Measurements from ENCODE around the gene CFTR.

DNA sequence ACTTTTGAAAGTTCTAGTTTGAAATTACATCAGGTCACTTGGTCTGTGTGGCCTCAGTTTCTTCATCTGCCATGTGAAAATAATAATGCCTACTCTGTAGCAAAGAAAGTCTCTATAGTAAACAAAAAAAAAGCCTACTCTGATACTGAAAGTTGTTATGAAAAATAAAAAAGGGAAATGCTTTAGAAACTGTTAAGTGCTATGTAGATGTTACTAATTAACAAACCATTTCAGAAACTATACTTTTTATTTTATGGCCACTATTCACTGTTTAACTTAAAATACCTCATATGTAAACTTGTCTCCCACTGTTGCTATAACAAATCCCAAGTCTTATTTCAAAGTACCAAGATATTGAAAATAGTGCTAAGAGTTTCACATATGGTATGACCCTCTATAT, 50.6 kb downstream of the CFTR start:
- TF ChIP-seq, protein P1, sequence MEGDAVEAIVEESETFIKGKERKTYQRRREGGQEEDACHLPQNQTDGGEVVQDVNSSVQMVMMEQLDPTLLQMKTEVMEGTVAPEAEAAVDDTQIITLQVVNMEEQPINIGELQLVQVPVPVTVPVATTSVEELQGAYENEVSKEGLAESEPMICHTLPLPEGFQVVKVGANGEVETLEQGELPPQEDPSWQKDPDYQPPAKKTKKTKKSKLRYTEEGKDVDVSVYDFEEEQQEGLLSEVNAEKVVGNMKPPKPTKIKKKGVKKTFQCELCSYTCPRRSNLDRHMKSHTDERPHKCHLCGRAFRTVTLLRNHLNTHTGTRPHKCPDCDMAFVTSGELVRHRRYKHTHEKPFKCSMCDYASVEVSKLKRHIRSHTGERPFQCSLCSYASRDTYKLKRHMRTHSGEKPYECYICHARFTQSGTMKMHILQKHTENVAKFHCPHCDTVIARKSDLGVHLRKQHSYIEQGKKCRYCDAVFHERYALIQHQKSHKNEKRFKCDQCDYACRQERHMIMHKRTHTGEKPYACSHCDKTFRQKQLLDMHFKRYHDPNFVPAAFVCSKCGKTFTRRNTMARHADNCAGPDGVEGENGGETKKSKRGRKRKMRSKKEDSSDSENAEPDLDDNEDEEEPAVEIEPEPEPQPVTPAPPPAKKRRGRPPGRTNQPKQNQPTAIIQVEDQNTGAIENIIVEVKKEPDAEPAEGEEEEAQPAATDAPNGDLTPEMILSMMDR (optimal IDR thresholded peaks at IDR 0.05 in 1 of 3, IDR thresholded peaks at IDR 0.05 in 1 of 3, conservative IDR thresholded peaks at IDR 0.05 in 1 of 3; ENCODE audit: extremely low read depth in 1 of 3, insufficient read depth in 2 of 3, low read length in 3 of 3), result no peak
- TF ChIP-seq EZH2 (IDR thresholded peaks at IDR 0.05; ENCODE audit: low read length), result no peak

Measured in keratinocyte (primary cell).